HepG2 (cell line): ENCODE data around the gene GP1BA. TPM values are rescaled to one million over a fixed set of nuclear protein-coding genes. Genes with fewer than 3 reads are reported as not detected.

ENCODE experiments used
- AGO2 ChIP-seq: fragments of 200-400 bp; formaldehyde crosslinking; optimal IDR thresholded peaks from 2 replicates; pipeline ENCODE3; 2017; ENCODE audit warnings: mild to moderate bottlenecking, low read depth, low read length, moderate library complexity
- ATM ChIP-seq: fragments of 450-650 bp; IDR thresholded peaks from 2 replicates; pipeline ENCODE4 v1.7.1; 2017; ENCODE audit warnings: mild to moderate bottlenecking, borderline replicate concordance
- DRAP1 ChIP-seq: IDR thresholded peaks from 2 replicates; pipeline ENCODE4 v1.6.1; 2016; ENCODE audit warnings: missing genetic modification reagents, missing compliant biosample characterization
- E2F2 ChIP-seq: sonication (generic); formaldehyde crosslinking; IDR thresholded peaks from 2 replicates; pipeline ENCODE4 v1.4.0; 2020; ENCODE audit warnings: missing genetic modification reagents, borderline replicate concordance
- ELF3 ChIP-seq: IDR thresholded peaks from 2 replicates; pipeline ENCODE4 v1.6.1; 2016; ENCODE audit warnings: missing genetic modification reagents, missing compliant biosample characterization
- FOSL2 ChIP-seq: sonication (generic); formaldehyde crosslinking; IDR thresholded peaks from 2 replicates; pipeline ENCODE4 v1.4.0; 2020; ENCODE audit warnings: missing genetic modification reagents
- GLMP ChIP-seq: sonication (generic); formaldehyde crosslinking; IDR thresholded peaks from 2 replicates; pipeline ENCODE4 v1.9.0; 2021; ENCODE audit warnings: missing genetic modification reagents, mild to moderate bottlenecking, borderline replicate concordance
- IRF2 ChIP-seq: IDR thresholded peaks from 2 replicates; pipeline ENCODE4 v1.6.1; 2018; ENCODE audit warnings: missing genetic modification reagents, missing compliant biosample characterization
- ISX ChIP-seq: sonication (generic); formaldehyde crosslinking; conservative IDR thresholded peaks from 2 replicates; pipeline ENCODE4 v1.5.0; 2020; ENCODE audit warnings: missing genetic modification reagents
- KMT2A ChIP-seq: sonication (generic); formaldehyde crosslinking; IDR thresholded peaks from 2 replicates; pipeline ENCODE4 v1.4.0; 2020; ENCODE audit warnings: missing genetic modification reagents
- MYPOP ChIP-seq: sonication (generic); formaldehyde crosslinking; IDR thresholded peaks from 2 replicates; pipeline ENCODE4 v1.8.1; 2023; ENCODE audit warnings: mild to moderate bottlenecking, moderate library complexity, missing genetic modification reagents
- NFRKB ChIP-seq: fragments of 450-650 bp; IDR thresholded peaks from 2 replicates; pipeline ENCODE4 v1.6.1; 2017
- POLR2AphosphoS5 ChIP-seq: IDR thresholded peaks from 2 replicates; pipeline ENCODE4 v1.6.1; 2012; ENCODE audit warnings: low read depth, low read length
- RARG ChIP-seq: sonication (generic); formaldehyde crosslinking; IDR thresholded peaks from 2 replicates; pipeline ENCODE4 v1.4.0; 2020; ENCODE audit warnings: low read depth, mild to moderate bottlenecking, missing genetic modification reagents
- SALL2 ChIP-seq: sonication (generic); formaldehyde crosslinking; IDR thresholded peaks from 2 replicates; pipeline ENCODE4 v1.8.1; 2023; ENCODE audit warnings: mild to moderate bottlenecking, missing genetic modification reagents, inconsistent platforms
- SIX1 ChIP-seq: sonication (generic); formaldehyde crosslinking; IDR thresholded peaks from 2 replicates; pipeline ENCODE4 v1.4.0; 2020; ENCODE audit warnings: missing genetic modification reagents, borderline replicate concordance
- SP5 ChIP-seq: IDR thresholded peaks from 2 replicates; pipeline ENCODE4 v1.6.1; 2016; ENCODE audit warnings: low read depth, borderline replicate concordance
- STAT5B ChIP-seq: sonication (generic); formaldehyde crosslinking; IDR thresholded peaks from 2 replicates; pipeline ENCODE4 v1.4.0; 2020; ENCODE audit warnings: missing genetic modification reagents
- TOPORS ChIP-seq: sonication (generic); formaldehyde crosslinking; IDR thresholded peaks from 2 replicates; pipeline ENCODE4 v1.8.0; 2023; ENCODE audit warnings: mild to moderate bottlenecking, missing genetic modification reagents
- ZFP37 ChIP-seq: sonication (generic); formaldehyde crosslinking; IDR thresholded peaks from 2 replicates; pipeline ENCODE4 v1.4.0; 2020; ENCODE audit warnings: missing genetic modification reagents, borderline replicate concordance
- ZNF12 ChIP-seq: sonication (generic); formaldehyde crosslinking; IDR thresholded peaks from 2 replicates; pipeline ENCODE4 v1.5.0; 2020; ENCODE audit warnings: missing genetic modification reagents
- ZNF501 ChIP-seq: sonication (generic); formaldehyde crosslinking; IDR thresholded peaks from 2 replicates; pipeline ENCODE4 v1.5.1; 2020; ENCODE audit warnings: mild to moderate bottlenecking, moderate library complexity, missing genetic modification reagents
- ZNF775 ChIP-seq: sonication (generic); formaldehyde crosslinking; IDR thresholded peaks from 2 replicates; pipeline ENCODE4 v1.4.0; 2020; ENCODE audit warnings: missing genetic modification reagents, mild to moderate bottlenecking, moderate library complexity, borderline replicate concordance
- polyA plus RNA-seq, 8 experiments: library from polyadenylated mRNA; depleted of rRNA in 3 of 8; stranded (reverse) in 7 of 8; unstranded in 1 of 8; fragments of >200 nt; fragmentation: Illumina TruSeq in 4 of 8; extraction: Trizol in 4 of 8; gene quantifications; 2 replicates each; pipeline versions ENCODE4 v1.2.1 to v1.2.3, GENCODE V29; 2011 to 2016; ENCODE audit warnings: low read depth in 4 of 8, missing spikeins in 1 of 8, mixed read lengths in 1 of 8; ENCODE audit not compliant: insufficient read depth in 1 of 8
- total RNA-seq, 5 experiments: library from RNA; depleted of rRNA; stranded (reverse); fragments of >200 nt; fragmentation: Illumina TruSeq; extraction: Trizol; gene quantifications; 2 replicates each; pipeline ENCODE4 v1.2.3, GENCODE V29; 2016; ENCODE audit warnings: low read depth in 1 of 5

The GP1BA gene
- total and polyA plus RNA-seq, 2 of the 13 experiments (the other 11 are each of a cell fraction or from before 2014, with no cell fraction given), result not detected

- TF ChIP-seq MYPOP (CRISPR knock-in tag) (peak; percentile 80), ZNF501 (CRISPR knock-in tag) (no peak; the same call in none of the 2 replicates), SIX1 (CRISPR knock-in tag) (peak; percentile 53; the same call in 1 of the 2 replicates), GLMP (CRISPR knock-in tag) (no peak), ISX (CRISPR knock-in tag) (no peak), RARG (CRISPR knock-in tag) (no peak), ZFP37 (CRISPR knock-in tag) (peak; percentile 36; the same call in 1 of the 2 replicates), ZNF775 (no peak), ATM (no peak), IRF2 (CRISPR knock-in tag) (peak; percentile 67; the same call in 1 of the 2 replicates), FOSL2 (CRISPR knock-in tag) (peak; percentile 50), POLR2AphosphoS5 (peak; percentile 80), TOPORS (CRISPR knock-in tag) (peak; percentile 38; the same call in 1 of the 2 replicates), ZNF12 (CRISPR knock-in tag) (no peak), AGO2 (peak; percentile 93), SALL2 (no peak), STAT5B (CRISPR knock-in tag) (no peak; the same call in 1 of the 2 replicates), E2F2 (CRISPR knock-in tag) (no peak), KMT2A (peak; percentile 71; the same call in 1 of the 2 replicates), NFRKB (peak; percentile 90), ELF3 (peak; percentile 47), DRAP1 (CRISPR knock-in tag) (peak; percentile 79), SP5 (CRISPR knock-in tag) (peak; percentile 56; the same call in 1 of the 2 replicates)
Measured at GRCh38 chr17:4967539-4968485, 35.7 kb downstream of the GP1BA start, which contains the start of gene SPAG7 (continued).
